ENCODE data around the gene OR10A2.
A peak's percentile ranks its signal among the peaks of the same experiment; 100 is the strongest.
"Not testable (repeated sequence)": the region's sequence is repeated elsewhere in the genome, so short reads cannot be mapped to it uniquely, and the experiment has no call there.

Gene OR10A2

GRCh38 chr11:6898911-6899310 is 36.1 kb downstream of the OR10A2 start:
- Histone ChIP-seq H3K79me2 (ENCODE audit: insufficient read depth, low read length) (no peaks in the 10 kb centered on the region), H3K4me1 (ENCODE audit: insufficient read depth, low read length, severe bottlenecking) (no peaks in the 10 kb centered on the region), H4K20me1 (ENCODE audit: insufficient read depth, low read length) (no peaks in the 10 kb centered on the region), H3K27ac (ENCODE audit: low read depth, low read length, poor library complexity, severe bottlenecking) (no peak overlapping the region), H2AFZ (ENCODE audit: low read length) (no peak overlapping the region), H3K9me2 (ENCODE audit: low read depth, low read length) (no peaks in the 10 kb centered on the region), H3K9ac (ENCODE audit: low read length) (no peak overlapping the region), H3K4me3 (ENCODE audit: low read depth, low read length, poor library complexity, severe bottlenecking) (no peak overlapping the region), H3K9me3 (ENCODE audit: low read length) (no peaks in the 10 kb centered on the region), H3F3A (ENCODE audit: insufficient read depth, low read length) (no peaks in the 10 kb centered on the region), H3K4me2 (ENCODE audit: low read length) (no peak overlapping the region), H3K36me3 (ENCODE audit: insufficient read depth, low read length) (no peaks in the 10 kb centered on the region), H3K27me3 (ENCODE audit: insufficient read depth, low read length) (no peaks in the 10 kb centered on the region)
- TF ChIP-seq EZH2 (IDR thresholded peaks at IDR 0.05; ENCODE audit: borderline replicate concordance, low read length): no peak
- TF ChIP-seq CTCF (IDR thresholded peaks at IDR 0.05; ENCODE audit: low read length): no peak

DNA sequence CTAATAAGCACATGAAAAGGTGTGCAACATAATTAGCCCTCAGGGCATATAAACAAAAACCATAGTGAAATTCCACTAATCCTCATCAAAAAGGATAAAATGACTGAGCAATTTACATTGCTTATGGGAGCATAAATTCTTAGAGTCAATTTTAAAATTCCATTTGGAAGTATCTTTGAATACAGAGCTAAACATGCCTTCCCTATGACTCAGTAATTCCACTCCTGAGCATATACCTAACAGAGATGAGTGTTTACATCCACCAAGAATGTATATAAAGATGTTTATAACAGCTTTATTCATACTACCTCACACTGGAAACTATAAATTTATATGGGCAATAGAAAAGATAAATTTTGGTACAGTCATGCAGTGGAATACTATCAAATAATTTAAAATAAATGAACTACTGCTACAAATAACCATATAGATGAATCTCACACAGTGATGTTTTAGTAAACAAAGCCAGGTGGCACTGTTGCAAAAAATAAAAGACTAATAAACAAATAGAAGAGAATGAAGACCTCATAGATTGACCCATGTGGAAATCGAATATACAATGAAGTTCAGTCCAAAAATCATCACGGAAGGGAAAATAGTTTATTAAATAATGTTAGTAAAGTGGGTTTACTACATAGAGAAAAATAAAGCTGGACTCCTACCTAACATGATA is 37.6 kb downstream of the OR10A2 start:
- H3K4me2 ChIP-seq (ENCODE audit: low read length): no peak overlapping the region
- no peak overlapping the region for H3K9ac ChIP-seq (ENCODE audit: low read length)
- H3K9me2 ChIP-seq (ENCODE audit: low read depth, low read length): no peaks in the 10 kb centered on the region
- no peak overlapping the region for H2AFZ ChIP-seq (ENCODE audit: low read length)
- no peaks in the 10 kb centered on the region for H3K27me3 ChIP-seq (ENCODE audit: insufficient read depth, low read length)
- no peaks in the 10 kb centered on the region for H3F3A ChIP-seq (ENCODE audit: insufficient read depth, low read length)
- H3K79me2 ChIP-seq (ENCODE audit: insufficient read depth, low read length): no peaks in the 10 kb centered on the region
- no peak overlapping the region for H3K27ac ChIP-seq (ENCODE audit: low read depth, low read length, poor library complexity, severe bottlenecking)
- TF ChIP-seq CTCF (IDR thresholded peaks at IDR 0.05; ENCODE audit: low read length): 0 out of 2 replicates have a peak, but pooled peaks have one; percentile 11
- TF ChIP-seq EZH2 (IDR thresholded peaks at IDR 0.05; ENCODE audit: borderline replicate concordance, low read length): no peak
- H3K4me3 ChIP-seq (ENCODE audit: low read depth, low read length, poor library complexity, severe bottlenecking): no peak overlapping the region
- H3K9me3 ChIP-seq (ENCODE audit: low read length): no peaks in the 10 kb centered on the region
- no peaks in the 10 kb centered on the region for H4K20me1 ChIP-seq (ENCODE audit: insufficient read depth, low read length)
- H3K4me1 ChIP-seq (ENCODE audit: insufficient read depth, low read length, severe bottlenecking): no peaks in the 10 kb centered on the region
- H3K36me3 ChIP-seq (ENCODE audit: insufficient read depth, low read length): no peaks in the 10 kb centered on the region

DNA sequence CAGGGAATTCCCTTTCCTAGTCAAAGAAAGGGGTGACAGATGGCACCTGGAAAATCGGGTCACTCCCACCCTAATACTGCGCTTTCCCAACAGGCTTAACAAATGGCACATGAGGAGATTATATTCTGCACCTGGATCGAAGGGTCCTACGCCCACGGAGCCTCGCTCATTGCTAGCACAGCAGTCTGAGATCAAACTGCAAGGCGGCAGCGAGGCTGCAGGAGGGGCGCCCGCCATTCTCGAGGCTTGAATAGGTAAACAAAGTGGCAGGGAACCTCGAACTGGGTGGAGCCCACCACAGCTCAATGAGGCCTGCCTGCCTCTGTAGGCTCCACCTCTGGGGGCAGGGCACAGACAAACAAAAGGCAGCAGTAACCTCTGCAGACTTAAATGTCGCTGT is 41.9 kb downstream of the OR10A2 start:
- not testable (repeated sequence) for H3K9me2 ChIP-seq (ENCODE audit: low read depth, low read length); H3K27ac ChIP-seq (ENCODE audit: low read depth, low read length, poor library complexity, severe bottlenecking); H3K4me2 ChIP-seq (ENCODE audit: low read length); H2AFZ ChIP-seq (ENCODE audit: low read length); H3K36me3 ChIP-seq (ENCODE audit: insufficient read depth, low read length); H3K4me1 ChIP-seq (ENCODE audit: insufficient read depth, low read length, severe bottlenecking); H3F3A ChIP-seq (ENCODE audit: insufficient read depth, low read length); H3K79me2 ChIP-seq (ENCODE audit: insufficient read depth, low read length); H3K27me3 ChIP-seq (ENCODE audit: insufficient read depth, low read length); H3K9ac ChIP-seq (ENCODE audit: low read length); H4K20me1 ChIP-seq (ENCODE audit: insufficient read depth, low read length); H3K9me3 ChIP-seq (ENCODE audit: low read length); H3K4me3 ChIP-seq (ENCODE audit: low read depth, low read length, poor library complexity, severe bottlenecking)

GRCh38 chr11:6911378-6911777 is 48.5 kb downstream of the OR10A2 start:
- H3K36me3 ChIP-seq (ENCODE audit: insufficient read depth, low read length): no peaks in the 10 kb centered on the region
- no peaks in the 10 kb centered on the region for H3K9me3 ChIP-seq (ENCODE audit: low read length)
- H3K4me1 ChIP-seq (ENCODE audit: insufficient read depth, low read length, severe bottlenecking): no peaks in the 10 kb centered on the region
- no peak overlapping the region for H2AFZ ChIP-seq (ENCODE audit: low read length)
- no peak overlapping the region for H3K9ac ChIP-seq (ENCODE audit: low read length)
- no peaks in the 10 kb centered on the region for H3K27me3 ChIP-seq (ENCODE audit: insufficient read depth, low read length)
- no peaks in the 10 kb centered on the region for H3K9me2 ChIP-seq (ENCODE audit: low read depth, low read length)
- H3K79me2 ChIP-seq (ENCODE audit: insufficient read depth, low read length): no peaks in the 10 kb centered on the region
- TF ChIP-seq EZH2 (IDR thresholded peaks at IDR 0.05; ENCODE audit: borderline replicate concordance, low read length): no peak
- TF ChIP-seq CTCF (IDR thresholded peaks at IDR 0.05; ENCODE audit: low read length): no peak
- no peak overlapping the region for H3K27ac ChIP-seq (ENCODE audit: low read depth, low read length, poor library complexity, severe bottlenecking)
- H3K4me2 ChIP-seq (ENCODE audit: low read length): no peak overlapping the region
- no peaks in the 10 kb centered on the region for H3F3A ChIP-seq (ENCODE audit: insufficient read depth, low read length)
- no peaks in the 10 kb centered on the region for H4K20me1 ChIP-seq (ENCODE audit: insufficient read depth, low read length)
- no peak overlapping the region for H3K4me3 ChIP-seq (ENCODE audit: low read depth, low read length, poor library complexity, severe bottlenecking)

All from OCI-LY1 (cell line).